OCI-LY1 (cell line): ENCODE results near the gene ERBB4.

ENCODE experiments used
- H2AFZ ChIP-seq: fragments of 200-600 bp; sonication (generic), shearing (Covaris generic); 2 replicates; pipeline ENCODE4 v1.6.0; 2014; ENCODE audit warnings: antibody characterized with exemption, mild to moderate bottlenecking, low read length
- H3F3A ChIP-seq: fragments of 200-600 bp; sonication (generic), shearing (Covaris generic); 2 replicates; pipeline ENCODE4 v1.6.0; 2014; ENCODE audit warnings: mild to moderate bottlenecking, antibody characterized with exemption, low read length, moderate library complexity; ENCODE audit not compliant: insufficient read depth
- H3K27ac ChIP-seq: fragments of 200-600 bp; sonication (generic); 2 replicates; pipeline ENCODE4 v1.5.1; 2014; ENCODE audit warnings: low read length, mixed run types, mild to moderate bottlenecking, low read depth; ENCODE audit not compliant: poor library complexity, severe bottlenecking
- H3K27me3 ChIP-seq: fragments of 200-600 bp; sonication (generic); 2 replicates; pipeline ENCODE4 v1.6.0; 2014; ENCODE audit warnings: antibody characterized with exemption, mild to moderate bottlenecking, low read length, moderate library complexity; ENCODE audit not compliant: insufficient read depth
- H3K36me3 ChIP-seq: fragments of 200-600 bp; sonication (generic); 2 replicates; pipeline ENCODE4 v1.6.1; 2014; ENCODE audit warnings: mild to moderate bottlenecking, antibody characterized with exemption, low read length, moderate library complexity, mixed read lengths; ENCODE audit not compliant: insufficient read depth
- H3K4me1 ChIP-seq: fragments of 200-600 bp; sonication (generic); 2 replicates; pipeline ENCODE4 v1.5.1; 2014; ENCODE audit warnings: mild to moderate bottlenecking, low read length, moderate library complexity; ENCODE audit not compliant: insufficient read depth, severe bottlenecking
- H3K4me2 ChIP-seq: fragments of 200-600 bp; sonication (generic), shearing (Covaris generic); 2 replicates; pipeline ENCODE4 v1.6.1; 2014; ENCODE audit warnings: low read length
- H3K4me3 ChIP-seq: fragments of 200-600 bp; sonication (generic); 2 replicates; pipeline ENCODE4 v1.5.1; 2014; ENCODE audit warnings: low read length, low read depth, mild to moderate bottlenecking, mixed read lengths; ENCODE audit not compliant: poor library complexity, severe bottlenecking
- H3K79me2 ChIP-seq: fragments of 200-600 bp; shearing (Covaris generic); 2 replicates; pipeline ENCODE4 v1.6.1; 2016; ENCODE audit warnings: mixed run types, low read length, mixed read lengths; ENCODE audit not compliant: insufficient read depth
- H3K9ac ChIP-seq: fragments of 200-600 bp; sonication (generic), shearing (Covaris generic); 2 replicates; pipeline ENCODE4 v1.6.1; 2014; ENCODE audit warnings: mild to moderate bottlenecking, low read length, mixed read lengths
- H3K9me2 ChIP-seq: fragments of 200-600 bp; sonication (generic), shearing (Covaris generic); 2 replicates; pipeline ENCODE4 v1.6.1; 2014; ENCODE audit warnings: low read depth, mild to moderate bottlenecking, low read length, mixed read lengths
- H3K9me3 ChIP-seq: fragments of 200-600 bp; shearing (Covaris generic); 2 replicates; pipeline ENCODE4 v1.6.1; 2014; ENCODE audit warnings: low read length, mixed read lengths
- H4K20me1 ChIP-seq: fragments of 200-600 bp; sonication (generic), shearing (Covaris generic); 2 replicates; pipeline ENCODE4 v1.6.0; 2016; ENCODE audit warnings: mild to moderate bottlenecking, low read length; ENCODE audit not compliant: insufficient read depth
- EZH2 ChIP-seq: fragments of 200-600 bp; sonication (generic), shearing (Covaris generic); IDR thresholded peaks from 2 replicates; pipeline ENCODE4 v1.8.0; 2017; ENCODE audit warnings: borderline replicate concordance, mixed run types, mild to moderate bottlenecking, antibody characterized with exemption, low read length, moderate library complexity, mixed read lengths
- TF ChIP-seq, protein P1 (sequence below): fragments of 200-600 bp; sonication (generic), shearing (Covaris generic); IDR thresholded peaks from 2 replicates; pipeline ENCODE4 v1.5.1; 2017; ENCODE audit warnings: mild to moderate bottlenecking, antibody characterized with exemption, low read length, moderate library complexity, mixed read lengths

Gene ERBB4

DNA sequence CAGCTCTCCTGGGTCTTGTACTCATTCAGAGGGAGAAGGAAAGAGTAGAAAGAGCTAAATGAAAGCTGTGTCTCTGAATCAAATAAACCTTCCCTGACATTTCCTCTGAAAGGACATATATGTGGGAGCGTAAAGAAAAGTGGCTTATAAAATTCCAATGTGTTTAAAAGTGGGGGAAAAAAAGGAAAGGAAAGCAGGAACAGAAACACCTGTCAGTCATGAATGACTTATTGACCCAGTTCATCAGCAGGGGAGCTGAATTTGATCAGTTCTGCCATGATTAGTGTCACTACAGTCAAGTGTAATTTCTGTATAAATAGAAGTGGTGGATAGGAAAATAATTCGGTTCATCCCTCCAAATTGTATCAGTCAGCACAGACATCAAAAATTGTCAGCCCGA is 382.5 kb downstream of the ERBB4 start:
- no peaks in the 10 kb centered on the region for H3K9me3 ChIP-seq

DNA sequence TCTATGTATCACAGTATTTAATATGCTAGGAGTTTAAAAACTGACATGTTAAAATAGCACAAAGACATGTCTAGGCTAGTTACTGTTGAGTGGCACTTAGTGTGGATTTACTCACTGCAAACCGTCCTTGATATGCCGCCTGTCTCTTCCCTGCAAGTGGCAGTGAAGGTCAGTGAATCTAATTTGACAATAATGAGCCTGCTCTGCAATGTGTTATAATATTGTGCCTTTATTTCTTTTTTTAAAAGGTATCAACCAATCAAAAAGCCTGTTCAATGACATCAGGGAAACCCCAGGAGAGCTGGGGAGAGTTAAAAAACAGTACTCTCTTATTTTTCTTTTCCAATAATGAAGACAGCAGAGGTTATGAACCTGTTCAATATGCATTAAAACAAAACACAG is 384.1 kb downstream of the ERBB4 start:
- Histone ChIP-seq H3K4me3 (no peak overlapping the region), H3K9me2 (no peaks in the 10 kb centered on the region), H3K27me3 (no peaks in the 10 kb centered on the region), H3K4me1 (peaks cover 10% of the 10 kb centered on the region), H4K20me1 (no peaks in the 10 kb centered on the region), H3K9ac (no peak overlapping the region), H2AFZ (no peak overlapping the region), H3F3A (no peaks in the 10 kb centered on the region), H3K9me3 (no peaks in the 10 kb centered on the region), H3K4me2 (no peak overlapping the region), H3K79me2 (no peaks in the 10 kb centered on the region), H3K27ac (no peak overlapping the region), H3K36me3 (no peaks in the 10 kb centered on the region)
- TF ChIP-seq, protein P1, sequence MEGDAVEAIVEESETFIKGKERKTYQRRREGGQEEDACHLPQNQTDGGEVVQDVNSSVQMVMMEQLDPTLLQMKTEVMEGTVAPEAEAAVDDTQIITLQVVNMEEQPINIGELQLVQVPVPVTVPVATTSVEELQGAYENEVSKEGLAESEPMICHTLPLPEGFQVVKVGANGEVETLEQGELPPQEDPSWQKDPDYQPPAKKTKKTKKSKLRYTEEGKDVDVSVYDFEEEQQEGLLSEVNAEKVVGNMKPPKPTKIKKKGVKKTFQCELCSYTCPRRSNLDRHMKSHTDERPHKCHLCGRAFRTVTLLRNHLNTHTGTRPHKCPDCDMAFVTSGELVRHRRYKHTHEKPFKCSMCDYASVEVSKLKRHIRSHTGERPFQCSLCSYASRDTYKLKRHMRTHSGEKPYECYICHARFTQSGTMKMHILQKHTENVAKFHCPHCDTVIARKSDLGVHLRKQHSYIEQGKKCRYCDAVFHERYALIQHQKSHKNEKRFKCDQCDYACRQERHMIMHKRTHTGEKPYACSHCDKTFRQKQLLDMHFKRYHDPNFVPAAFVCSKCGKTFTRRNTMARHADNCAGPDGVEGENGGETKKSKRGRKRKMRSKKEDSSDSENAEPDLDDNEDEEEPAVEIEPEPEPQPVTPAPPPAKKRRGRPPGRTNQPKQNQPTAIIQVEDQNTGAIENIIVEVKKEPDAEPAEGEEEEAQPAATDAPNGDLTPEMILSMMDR = no peak
- no peak for TF ChIP-seq EZH2

More for the DNA sequence above, 382.5 kb downstream of the ERBB4 start:
- Histone ChIP-seq H3K4me1 (peaks cover 10% of the 10 kb centered on the region), H3K4me2 (no peak overlapping the region), H3F3A (no peaks in the 10 kb centered on the region), H3K27me3 (no peaks in the 10 kb centered on the region), H3K9ac (no peak overlapping the region), H3K27ac (no peak overlapping the region), H3K79me2 (no peaks in the 10 kb centered on the region), H2AFZ (peak overlapping the region; percentile 87; the same call in 1 of the 2 replicates), H3K9me2 (no peaks in the 10 kb centered on the region), H3K36me3 (no peaks in the 10 kb centered on the region), H3K4me3 (no peak overlapping the region), H4K20me1 (no peaks in the 10 kb centered on the region)
- TF ChIP-seq, protein P1 = no peak
- no peak for TF ChIP-seq EZH2

DNA sequence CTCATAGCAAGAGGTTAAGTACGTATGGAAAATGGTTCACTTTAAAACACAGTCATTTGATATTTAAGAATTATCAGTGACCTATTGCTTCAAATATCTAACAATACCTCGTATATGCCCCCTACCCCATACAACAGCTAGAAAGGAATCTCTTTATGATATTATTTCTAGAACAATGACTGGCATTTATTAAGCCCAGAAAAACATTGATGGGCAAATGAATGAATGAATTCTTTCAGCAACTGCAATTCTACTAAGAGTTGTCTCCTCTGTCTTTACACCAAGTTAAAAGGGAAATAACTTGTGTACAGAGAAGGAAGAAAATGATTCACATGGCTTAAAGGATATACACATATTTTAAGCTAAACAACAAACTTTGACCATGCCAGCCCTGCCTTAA is 384.7 kb downstream of the ERBB4 start:
- no peak for TF ChIP-seq EZH2
- TF ChIP-seq, protein P1 = no peak
- H3K36me3 ChIP-seq = no peaks in the 10 kb centered on the region
- no peaks in the 10 kb centered on the region for H3K9me3 ChIP-seq
- no peaks in the 10 kb centered on the region for H3F3A ChIP-seq
- H3K4me1 ChIP-seq = peaks cover 10% of the 10 kb centered on the region
- H3K27me3 ChIP-seq = no peaks in the 10 kb centered on the region
- no peaks in the 10 kb centered on the region for H4K20me1 ChIP-seq
- H3K9ac ChIP-seq = no peak overlapping the region
- no peaks in the 10 kb centered on the region for H3K79me2 ChIP-seq
- no peaks in the 10 kb centered on the region for H3K9me2 ChIP-seq
- H3K4me2 ChIP-seq = no peak overlapping the region
- H3K27ac ChIP-seq = no peak overlapping the region
- no peak overlapping the region for H2AFZ ChIP-seq
- H3K4me3 ChIP-seq = no peak overlapping the region
